Neuron (in vitro differentiated cells): ENCODE measurements around the gene SLC38A11.
A peak's percentile ranks its signal among the peaks of the same experiment; 100 is the strongest.
"Not testable (repeated sequence)": the region's sequence is repeated elsewhere in the genome, so short reads cannot be mapped to it uniquely, and the experiment has no call there.

Experiments used
- H2AFZ ChIP-seq: one replicate; pipeline ENCODE4 v1.6.1; 2013; ENCODE audit warnings: low read depth, mild to moderate bottlenecking, inconsistent platforms, low read length, moderate library complexity
- H3K27me3 ChIP-seq: one replicate; pipeline ENCODE4 v1.6.1; 2013; ENCODE audit warnings: low read length; ENCODE audit not compliant: insufficient read depth
- H3K36me3 ChIP-seq: one replicate; pipeline ENCODE4 v1.6.1; 2013; ENCODE audit warnings: low read length; ENCODE audit not compliant: insufficient read depth
- H3K4me1 ChIP-seq: one replicate; pipeline ENCODE4 v1.6.1; 2013; ENCODE audit warnings: low read length; ENCODE audit not compliant: insufficient read depth
- H3K4me3 ChIP-seq: 2 replicates; pipeline ENCODE4 v1.5.1; 2013; ENCODE audit warnings: mild to moderate bottlenecking, low read length, moderate library complexity
- H3K9me3 ChIP-seq: one replicate; pipeline ENCODE4 v1.6.1; 2013; ENCODE audit warnings: low read length

SLC38A11 gene

DNA sequence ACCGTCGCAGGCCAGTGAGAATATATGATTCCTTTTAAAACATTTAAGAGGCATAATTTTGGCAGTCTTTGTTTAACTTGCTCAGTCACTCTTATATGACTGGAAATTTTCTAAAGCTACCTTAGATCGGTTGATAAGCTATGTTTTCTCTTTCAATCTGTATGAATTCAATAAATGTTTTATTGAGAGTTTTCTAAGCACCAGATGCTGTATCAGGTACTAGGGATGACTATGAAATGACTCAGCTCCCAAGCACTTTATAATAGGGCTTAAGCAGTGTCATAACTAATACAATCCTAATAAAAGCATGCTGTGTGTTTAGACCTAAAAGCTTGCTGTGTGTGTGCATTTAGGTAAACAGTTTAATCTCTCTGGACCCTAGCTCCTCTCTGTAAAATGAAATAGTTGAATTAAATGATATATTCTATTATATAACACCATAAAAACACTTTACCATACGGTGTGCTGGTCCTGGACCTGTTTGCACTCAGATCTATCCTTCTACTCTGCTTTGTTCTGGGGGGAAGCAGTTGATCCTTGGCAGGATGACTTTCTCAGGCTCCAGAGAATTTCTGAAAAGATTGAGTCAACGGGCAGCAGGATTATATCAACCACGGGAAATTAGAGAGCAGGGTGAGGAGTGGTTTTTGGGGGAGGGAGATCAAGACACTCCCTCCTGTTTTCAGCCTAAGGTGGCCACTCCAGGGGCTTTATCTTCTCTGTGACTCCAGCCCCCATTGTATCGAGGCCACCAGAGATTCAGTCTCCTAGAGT is 26.1 kb upstream of the SLC38A11 start:
- peaks cover 2% of the 10 kb centered on the region for H3K4me1 ChIP-seq
- H2AFZ ChIP-seq, result no peak overlapping the region
- no peak overlapping the region for H3K4me3 ChIP-seq
- H3K27me3 ChIP-seq, result no peaks in the 10 kb centered on the region
- H3K9me3 ChIP-seq, result no peaks in the 10 kb centered on the region
- no peaks in the 10 kb centered on the region for H3K36me3 ChIP-seq

DNA sequence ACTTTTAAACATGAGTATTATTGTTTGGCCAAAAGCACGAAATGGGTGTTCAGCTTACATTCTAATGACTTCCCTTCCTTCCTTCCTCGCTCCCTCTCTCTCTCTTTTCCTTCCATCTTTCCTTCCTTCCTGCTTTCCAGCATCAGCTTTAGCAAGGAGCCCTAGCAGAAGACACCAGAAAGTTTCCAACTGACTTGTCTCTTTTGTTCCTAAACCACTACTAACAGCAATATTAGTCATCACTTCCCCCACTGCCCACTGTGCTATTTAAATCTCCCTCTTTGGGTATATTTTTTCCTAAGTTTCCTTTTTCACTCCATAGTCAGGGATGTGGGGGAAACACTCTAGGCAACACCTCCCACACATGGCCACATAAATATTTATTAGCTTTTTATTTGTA is 25.4 kb upstream of the SLC38A11 start:
- H3K4me1 ChIP-seq, H3K36me3 ChIP-seq, H3K4me3 ChIP-seq, H2AFZ ChIP-seq, H3K27me3 ChIP-seq, H3K9me3 ChIP-seq: not testable (repeated sequence)

GRCh38 chr2:164979113-164979512 is 23.8 kb upstream of the SLC38A11 start:
- Histone ChIP-seq H2AFZ (no peak overlapping the region), H3K4me1 (peaks cover 2% of the 10 kb centered on the region), H3K4me3 (no peak overlapping the region), H3K9me3 (no peaks in the 10 kb centered on the region), H3K27me3 (no peaks in the 10 kb centered on the region), H3K36me3 (no peaks in the 10 kb centered on the region)

DNA sequence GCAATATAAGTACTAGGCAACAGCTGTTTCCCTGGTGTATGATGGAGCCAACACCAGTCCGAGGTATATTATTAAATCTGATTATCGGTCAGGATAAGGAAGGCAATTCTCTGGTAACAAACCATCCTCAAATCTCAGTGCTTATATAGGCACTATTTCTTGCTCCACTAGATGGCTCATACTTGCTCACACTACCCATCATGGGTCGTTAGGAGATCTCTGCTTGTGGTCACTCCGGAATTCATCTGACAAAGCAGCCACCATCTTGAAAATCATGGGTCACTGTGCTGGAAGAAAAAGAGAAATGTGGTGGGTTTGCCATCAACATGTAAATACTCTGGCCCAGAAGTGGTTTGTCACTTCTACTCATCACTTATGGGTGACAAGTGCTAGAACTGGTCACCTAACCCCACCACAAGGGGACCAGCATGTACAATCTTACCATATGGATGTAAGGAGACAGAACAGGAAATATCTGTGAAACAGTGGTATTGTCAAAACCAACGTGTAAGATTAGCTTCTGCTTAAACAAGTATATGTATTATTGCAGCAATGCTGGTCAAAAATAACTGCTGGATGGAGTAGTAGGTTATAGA is 21.6 kb upstream of the SLC38A11 start:
- not testable (repeated sequence) for H3K27me3 ChIP-seq, H3K9me3 ChIP-seq, H3K4me1 ChIP-seq, H3K36me3 ChIP-seq, H3K4me3 ChIP-seq
- H2AFZ ChIP-seq, result peak overlapping the region; percentile 56

GRCh38 chr2:164976301-164976700 is 21.0 kb upstream of the SLC38A11 start:
- Histone ChIP-seq H3K4me3 (no peak overlapping the region), H3K9me3 (no peaks in the 10 kb centered on the region), H2AFZ (no peak overlapping the region), H3K4me1 (peaks cover 2% of the 10 kb centered on the region), H3K36me3 (no peaks in the 10 kb centered on the region), H3K27me3 (no peaks in the 10 kb centered on the region)

- H3K36me3 ChIP-seq, result no peaks in the 10 kb centered on the region
Measured at GRCh38 chr2:164975891-164976290, 20.6 kb upstream of the SLC38A11 start.

GRCh38 chr2:164974221-164974620 is 18.9 kb upstream of the SLC38A11 start:
- no peaks in the 10 kb centered on the region for H3K36me3 ChIP-seq
- H3K4me1 ChIP-seq, result peaks cover 11% of the 10 kb centered on the region
- H3K27me3 ChIP-seq, result no peaks in the 10 kb centered on the region
- H3K4me3 ChIP-seq, result no peak overlapping the region
- H2AFZ ChIP-seq, result no peak overlapping the region
- no peaks in the 10 kb centered on the region for H3K9me3 ChIP-seq

More at GRCh38 chr2:164975891-164976290, 20.6 kb upstream of the SLC38A11 start:
- no peaks in the 10 kb centered on the region for H3K9me3 ChIP-seq
- no peak overlapping the region for H3K4me3 ChIP-seq
- H3K27me3 ChIP-seq, result no peaks in the 10 kb centered on the region
- H2AFZ ChIP-seq, result no peak overlapping the region
- peaks cover 2% of the 10 kb centered on the region for H3K4me1 ChIP-seq

GRCh38 chr2:164972216-164972615 is 16.9 kb upstream of the SLC38A11 start:
- no peaks in the 10 kb centered on the region for H3K9me3 ChIP-seq
- no peak overlapping the region for H2AFZ ChIP-seq
- no peak overlapping the region for H3K4me3 ChIP-seq

DNA sequence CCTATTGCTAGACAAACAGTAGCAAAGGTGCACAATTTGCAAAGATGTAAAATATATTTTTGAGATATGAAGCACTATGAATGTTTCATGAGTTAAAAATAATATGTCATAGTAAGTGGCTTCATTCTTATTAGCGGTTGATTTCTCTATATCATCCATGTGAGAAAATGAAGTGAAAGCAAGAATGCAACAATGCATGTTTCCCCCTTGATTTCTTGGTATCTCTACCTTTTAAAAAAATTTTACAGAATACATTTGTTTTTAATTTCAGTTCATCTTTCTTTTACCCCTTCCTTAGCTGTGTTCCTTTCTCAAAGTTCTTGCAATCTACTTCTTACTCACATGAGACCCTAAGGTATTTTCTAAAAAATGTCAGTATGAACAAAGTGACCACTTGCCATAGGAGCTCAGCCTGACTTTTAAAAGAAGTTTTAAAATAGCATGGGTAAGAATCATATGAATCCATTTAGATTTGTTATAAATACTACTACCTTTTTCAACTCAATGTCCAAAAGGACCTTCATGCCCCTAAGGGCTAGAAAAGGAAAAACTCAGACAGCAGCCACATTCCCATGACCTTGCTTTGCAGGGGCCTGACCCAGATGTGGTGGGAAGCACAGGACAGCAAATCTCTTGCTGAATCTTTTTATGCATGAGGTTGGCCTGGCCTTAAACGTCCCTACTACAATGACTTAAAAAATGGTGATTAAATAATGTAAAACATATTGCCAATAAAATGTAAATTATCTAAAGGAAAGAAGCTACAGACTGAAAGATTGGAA is 14.8 kb upstream of the SLC38A11 start:
- Histone ChIP-seq H3K27me3 (no peaks in the 10 kb centered on the region), H3K36me3 (no peaks in the 10 kb centered on the region), H3K4me1 (peaks cover 11% of the 10 kb centered on the region), H2AFZ (no peak overlapping the region), H3K4me3 (no peak overlapping the region), H3K9me3 (no peaks in the 10 kb centered on the region)

More at GRCh38 chr2:164972216-164972615, 16.9 kb upstream of the SLC38A11 start:
- Histone ChIP-seq H3K4me1 (peaks cover 11% of the 10 kb centered on the region), H3K36me3 (no peaks in the 10 kb centered on the region), H3K27me3 (no peaks in the 10 kb centered on the region)

GRCh38 chr2:164967781-164968228 is 12.5 kb upstream of the SLC38A11 start:
- peaks cover 11% of the 10 kb centered on the region for H3K4me1 ChIP-seq
- no peaks in the 10 kb centered on the region for H3K9me3 ChIP-seq
- no peaks in the 10 kb centered on the region for H3K36me3 ChIP-seq
- H3K27me3 ChIP-seq, result no peaks in the 10 kb centered on the region
- H2AFZ ChIP-seq, result no peak overlapping the region
- H3K4me3 ChIP-seq, result no peak overlapping the region

DNA sequence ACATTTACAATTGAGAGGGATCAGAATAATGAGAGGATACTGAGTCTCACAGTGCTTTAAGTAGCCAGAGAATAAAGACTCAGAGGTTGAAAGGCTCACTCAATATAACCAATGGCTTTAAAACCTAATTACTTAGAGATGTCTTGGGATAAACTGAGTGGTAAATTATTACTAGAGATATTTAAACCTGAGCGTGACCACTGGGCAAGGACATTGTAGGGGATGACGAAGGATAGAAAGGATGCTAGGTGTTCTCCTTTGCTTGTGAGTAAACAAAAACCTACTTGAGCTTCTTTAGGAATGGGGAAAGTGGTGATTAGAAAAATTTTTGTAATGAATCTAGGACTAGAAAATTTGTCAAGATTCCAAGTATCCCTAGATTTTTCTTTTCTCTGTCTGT is 12.0 kb upstream of the SLC38A11 start:
- no peak overlapping the region for H2AFZ ChIP-seq
- no peaks in the 10 kb centered on the region for H3K9me3 ChIP-seq
- no peaks in the 10 kb centered on the region for H3K36me3 ChIP-seq
- H3K4me3 ChIP-seq, result no peak overlapping the region
- peaks cover 11% of the 10 kb centered on the region for H3K4me1 ChIP-seq
- H3K27me3 ChIP-seq, result no peaks in the 10 kb centered on the region

- no peaks in the 10 kb centered on the region for H3K4me1 ChIP-seq
- no peaks in the 10 kb centered on the region for H3K27me3 ChIP-seq
- H2AFZ ChIP-seq, result no peak overlapping the region
- H3K36me3 ChIP-seq, result no peaks in the 10 kb centered on the region
- no peaks in the 10 kb centered on the region for H3K9me3 ChIP-seq
- no peak overlapping the region for H3K4me3 ChIP-seq
Measured at GRCh38 chr2:164964700-164965099, 9.4 kb upstream of the SLC38A11 start.

- H3K27me3 ChIP-seq, result no peaks in the 10 kb centered on the region
- no peaks in the 10 kb centered on the region for H3K4me1 ChIP-seq
- H3K4me3 ChIP-seq, result no peak overlapping the region
- no peaks in the 10 kb centered on the region for H3K9me3 ChIP-seq
- H2AFZ ChIP-seq, result no peak overlapping the region
- H3K36me3 ChIP-seq, result no peaks in the 10 kb centered on the region
Measured at GRCh38 chr2:164960159-164960558, 4.8 kb upstream of the SLC38A11 start.
